WI38 (cell line): ENCODE results near the gene RETREG1.

Experiments
- H3K4me3 ChIP-seq: 2 replicates; pipeline ENCODE4 v1.5.1; 2011; ENCODE audit warnings: low read depth, mild to moderate bottlenecking, control low read depth, low read length
- TF ChIP-seq, protein P1 (sequence below): IDR thresholded peaks from 2 replicates; pipeline ENCODE4 v1.5.1; 2012; ENCODE audit warnings: low read depth, mild to moderate bottlenecking, control low read depth, low read length

The RETREG1 gene

DNA sequence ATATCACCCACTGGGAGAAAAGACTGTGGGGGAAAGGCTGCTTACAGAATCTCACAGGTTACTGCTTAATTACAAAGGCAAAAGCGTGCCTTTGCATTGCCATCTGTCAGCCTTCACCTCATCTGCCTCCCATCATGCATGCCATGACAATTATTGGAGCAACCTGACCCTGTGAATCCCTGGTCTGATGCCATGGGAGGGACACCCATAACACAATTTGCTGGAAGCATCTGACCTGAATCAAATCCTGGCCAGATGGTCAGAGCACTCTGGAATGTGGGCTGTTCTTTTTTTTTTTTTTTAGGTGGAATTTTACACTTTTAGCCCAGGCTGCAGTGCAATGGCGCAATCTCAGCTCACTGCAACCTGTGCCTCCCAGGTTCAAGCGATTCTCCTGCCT, 11.6 kb upstream of the RETREG1 start:
- H3K4me3 ChIP-seq, result no peak overlapping the region
- TF ChIP-seq, protein P1, sequence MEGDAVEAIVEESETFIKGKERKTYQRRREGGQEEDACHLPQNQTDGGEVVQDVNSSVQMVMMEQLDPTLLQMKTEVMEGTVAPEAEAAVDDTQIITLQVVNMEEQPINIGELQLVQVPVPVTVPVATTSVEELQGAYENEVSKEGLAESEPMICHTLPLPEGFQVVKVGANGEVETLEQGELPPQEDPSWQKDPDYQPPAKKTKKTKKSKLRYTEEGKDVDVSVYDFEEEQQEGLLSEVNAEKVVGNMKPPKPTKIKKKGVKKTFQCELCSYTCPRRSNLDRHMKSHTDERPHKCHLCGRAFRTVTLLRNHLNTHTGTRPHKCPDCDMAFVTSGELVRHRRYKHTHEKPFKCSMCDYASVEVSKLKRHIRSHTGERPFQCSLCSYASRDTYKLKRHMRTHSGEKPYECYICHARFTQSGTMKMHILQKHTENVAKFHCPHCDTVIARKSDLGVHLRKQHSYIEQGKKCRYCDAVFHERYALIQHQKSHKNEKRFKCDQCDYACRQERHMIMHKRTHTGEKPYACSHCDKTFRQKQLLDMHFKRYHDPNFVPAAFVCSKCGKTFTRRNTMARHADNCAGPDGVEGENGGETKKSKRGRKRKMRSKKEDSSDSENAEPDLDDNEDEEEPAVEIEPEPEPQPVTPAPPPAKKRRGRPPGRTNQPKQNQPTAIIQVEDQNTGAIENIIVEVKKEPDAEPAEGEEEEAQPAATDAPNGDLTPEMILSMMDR, result no peak

- no peak overlapping the region for H3K4me3 ChIP-seq
- TF ChIP-seq, protein P1, result no peak
These were observed 10.0 kb upstream of the RETREG1 start for GRCh38 chr5:16626696-16627264.

GRCh38 chr5:16625096-16625495, 8.3 kb upstream of the RETREG1 start:
- H3K4me3 ChIP-seq, result no peak overlapping the region
- TF ChIP-seq, protein P1, result no peak

DNA sequence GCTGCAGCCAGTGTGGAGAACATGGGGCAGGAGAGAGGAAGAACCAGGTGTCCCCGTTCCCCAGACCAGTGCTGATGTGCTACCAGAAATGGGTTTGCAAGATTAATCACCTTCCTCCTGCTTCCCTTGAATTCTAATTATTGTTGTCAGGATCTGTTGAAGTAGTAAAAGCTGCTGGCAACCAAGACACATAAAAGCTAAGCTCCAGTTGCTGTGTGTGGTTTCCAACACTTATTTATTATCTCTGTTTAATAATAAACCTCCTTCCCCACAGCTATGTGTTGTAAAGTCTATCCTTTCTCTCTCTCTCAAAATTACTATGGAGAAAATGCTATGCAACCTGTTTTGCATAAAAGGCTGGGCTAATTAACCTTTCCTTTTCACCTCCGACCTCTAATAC, 2.3 kb upstream of the RETREG1 start:
- TF ChIP-seq, protein P1, result no peak
- H3K4me3 ChIP-seq, result no peak overlapping the region

DNA sequence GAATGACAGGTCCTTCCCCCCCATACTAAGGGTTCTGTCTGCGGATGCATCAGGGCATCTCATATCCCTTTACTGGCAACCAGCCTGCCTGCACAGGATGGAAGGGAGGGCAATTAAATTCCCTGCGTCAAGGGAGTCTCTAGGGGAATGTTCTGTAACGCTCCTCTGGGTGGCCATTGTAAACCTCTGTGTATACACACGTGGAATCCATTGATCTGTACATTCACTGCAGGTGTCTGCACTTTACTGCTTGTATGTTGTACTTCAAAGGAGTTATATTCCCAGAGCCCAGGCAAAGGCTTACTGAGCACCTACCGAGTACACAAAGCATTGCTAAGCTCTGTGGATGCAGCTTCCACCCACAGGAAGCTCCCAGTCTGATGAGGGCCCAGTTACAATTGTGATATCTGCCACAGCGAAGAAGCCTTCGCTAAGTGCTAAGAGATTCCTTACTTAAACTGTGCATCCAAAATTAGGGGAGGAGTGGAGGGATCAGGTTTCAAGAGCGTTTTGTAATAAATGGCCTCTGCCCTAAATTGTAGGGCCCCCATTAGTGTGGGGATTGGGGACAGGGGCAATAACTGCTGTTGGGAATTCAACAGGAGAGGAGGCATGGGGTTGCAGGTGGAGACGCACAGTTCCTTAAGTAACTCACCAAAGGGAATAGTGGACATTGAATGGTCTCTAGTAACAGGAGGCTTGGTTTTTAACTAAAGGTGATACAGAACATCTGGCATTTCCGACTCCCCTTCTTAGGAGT, 1.5 kb upstream of the RETREG1 start:
- TF ChIP-seq, protein P1, result no peak

DNA sequence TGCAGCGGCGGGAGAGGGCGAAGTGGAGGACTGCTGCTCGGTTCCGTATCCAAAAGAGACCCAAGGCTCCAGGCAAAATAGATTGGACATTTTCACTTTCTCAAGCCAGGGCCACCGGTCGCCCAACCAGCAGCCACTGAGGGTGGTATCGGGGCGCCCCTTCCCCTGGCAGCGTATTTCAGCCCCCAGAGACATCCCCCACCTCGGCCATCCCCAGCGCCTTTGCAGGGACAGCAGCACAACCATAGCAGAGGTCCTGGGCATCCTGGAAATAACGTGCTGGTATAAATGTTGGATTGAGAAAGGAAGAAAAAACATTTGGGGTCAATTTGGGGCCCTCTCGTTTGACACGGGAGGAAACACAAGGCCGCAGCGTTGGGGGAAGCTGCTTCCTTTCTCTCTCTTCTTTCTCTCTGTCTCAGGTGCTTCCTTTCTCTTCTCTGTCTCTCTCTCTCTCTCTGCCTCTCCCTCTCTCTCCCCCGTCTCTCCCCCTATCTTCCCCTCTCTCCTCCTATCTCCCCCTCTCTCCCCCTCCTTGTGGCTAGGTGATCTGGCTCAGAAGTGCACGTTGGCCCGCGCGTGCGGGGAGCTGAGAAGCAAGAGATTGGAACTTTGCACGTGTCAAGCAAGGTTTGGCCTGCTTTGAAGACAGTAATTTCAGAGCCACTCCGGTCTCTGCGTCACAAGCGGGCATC, 624 bp upstream of the RETREG1 start:
- H3K4me3 ChIP-seq, result peak overlapping the region; percentile 52
- TF ChIP-seq, protein P1, result no peak

More for the DNA sequence above, 1.5 kb upstream of the RETREG1 start:
- H3K4me3 ChIP-seq, result no peak overlapping the region
